ENCODE measurements around the gene TRPV6. TPM values are rescaled to one million over a fixed set of nuclear protein-coding genes. Genes with fewer than 3 reads are reported as not detected.
A peak's percentile ranks its signal among the peaks of the same experiment; 100 is the strongest.

TRPV6 gene
- total RNA-seq, 1 donor from 2014 or later = 0.27 TPM

- no peaks in the 10 kb centered on the region for H3K9me3 Mint-ChIP-seq (ENCODE audit: unreplicated experiment)
- peak overlapping the region; percentile 77 for H3K4me3 Mint-ChIP-seq (ENCODE audit: unreplicated experiment)
- no peak for DNase-seq
- no peak overlapping the region for H3K27ac Mint-ChIP-seq (ENCODE audit: unreplicated experiment)
- TF ChIP-seq, protein P1, sequence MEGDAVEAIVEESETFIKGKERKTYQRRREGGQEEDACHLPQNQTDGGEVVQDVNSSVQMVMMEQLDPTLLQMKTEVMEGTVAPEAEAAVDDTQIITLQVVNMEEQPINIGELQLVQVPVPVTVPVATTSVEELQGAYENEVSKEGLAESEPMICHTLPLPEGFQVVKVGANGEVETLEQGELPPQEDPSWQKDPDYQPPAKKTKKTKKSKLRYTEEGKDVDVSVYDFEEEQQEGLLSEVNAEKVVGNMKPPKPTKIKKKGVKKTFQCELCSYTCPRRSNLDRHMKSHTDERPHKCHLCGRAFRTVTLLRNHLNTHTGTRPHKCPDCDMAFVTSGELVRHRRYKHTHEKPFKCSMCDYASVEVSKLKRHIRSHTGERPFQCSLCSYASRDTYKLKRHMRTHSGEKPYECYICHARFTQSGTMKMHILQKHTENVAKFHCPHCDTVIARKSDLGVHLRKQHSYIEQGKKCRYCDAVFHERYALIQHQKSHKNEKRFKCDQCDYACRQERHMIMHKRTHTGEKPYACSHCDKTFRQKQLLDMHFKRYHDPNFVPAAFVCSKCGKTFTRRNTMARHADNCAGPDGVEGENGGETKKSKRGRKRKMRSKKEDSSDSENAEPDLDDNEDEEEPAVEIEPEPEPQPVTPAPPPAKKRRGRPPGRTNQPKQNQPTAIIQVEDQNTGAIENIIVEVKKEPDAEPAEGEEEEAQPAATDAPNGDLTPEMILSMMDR (IDR thresholded peaks at IDR 0.05; ENCODE audit: partially characterized antibody, unreplicated experiment) = no peak
- peaks cover 6% of the 10 kb centered on the region for H3K27me3 Mint-ChIP-seq (ENCODE audit: unreplicated experiment)
- H3K36me3 Mint-ChIP-seq (ENCODE audit: unreplicated experiment) = peaks cover 5% of the 10 kb centered on the region
- H3K4me1 Mint-ChIP-seq (ENCODE audit: low read depth, unreplicated experiment) = peaks cover 9% of the 10 kb centered on the region
These were observed 29.6 kb downstream of the TRPV6 start for GRCh38 chr7:142855756-142856564.

DNA sequence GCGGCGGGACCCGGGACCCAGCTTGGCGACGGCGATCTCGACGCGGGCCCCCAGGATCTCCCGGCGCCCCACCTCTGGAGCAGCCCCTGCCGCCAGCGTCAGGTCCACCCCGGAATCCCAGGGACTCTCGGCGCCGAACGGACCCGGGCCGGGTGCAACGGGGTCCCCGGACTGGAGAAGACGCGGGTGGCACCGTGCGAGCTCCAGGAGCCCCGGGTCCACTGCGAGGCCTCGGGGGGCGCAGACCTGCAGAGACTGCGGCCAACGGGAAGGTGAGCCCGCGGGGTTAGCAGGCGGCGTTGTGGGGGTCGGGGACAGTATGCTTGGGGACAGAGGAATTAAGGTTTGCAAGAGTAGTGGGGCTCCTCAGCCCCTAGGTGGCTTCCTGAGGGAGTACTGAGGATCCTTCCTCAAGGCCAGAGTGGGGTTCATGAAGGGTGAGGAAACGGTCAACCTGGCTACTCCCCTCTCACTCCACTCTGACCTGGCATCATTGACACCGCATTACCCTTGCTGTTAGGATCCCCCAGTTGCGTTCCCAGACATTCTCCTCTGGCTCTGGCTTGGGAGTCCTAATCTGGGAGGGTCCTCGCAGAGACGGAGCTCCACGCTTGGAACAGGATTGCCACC lies 30.3 kb downstream of the TRPV6 start:
- Mint-ChIP-seq H3K27ac (ENCODE audit: unreplicated experiment) (no peak overlapping the region), H3K4me3 (ENCODE audit: unreplicated experiment) (peak overlapping the region; percentile 77), H3K27me3 (ENCODE audit: unreplicated experiment) (peaks cover 6% of the 10 kb centered on the region), H3K36me3 (ENCODE audit: unreplicated experiment) (peaks cover 5% of the 10 kb centered on the region), H3K4me1 (ENCODE audit: low read depth, unreplicated experiment) (peaks cover 11% of the 10 kb centered on the region), H3K9me3 (ENCODE audit: unreplicated experiment) (no peaks in the 10 kb centered on the region)
- DNase-seq = no peak
- TF ChIP-seq, protein P1 (IDR thresholded peaks at IDR 0.05; ENCODE audit: partially characterized antibody, unreplicated experiment) = no peak

GRCh38 chr7:142854372-142855113 lies 31.0 kb downstream of the TRPV6 start, which contains the start of gene EPHB6:
Gene EPHB6, plus strand, starts transcription at chr7:142855076. Its CDS starts 8,152 bp downstream, at chr7:142863228.
- peak within 1 kb of the TSS; percentile 82 for H3K27ac Mint-ChIP-seq (ENCODE audit: unreplicated experiment)
- DNase-seq = peak; percentile 75
- H3K9me3 Mint-ChIP-seq (ENCODE audit: unreplicated experiment) = no peaks in the 10 kb centered on the region
- H3K4me1 Mint-ChIP-seq (ENCODE audit: low read depth, unreplicated experiment) = peaks cover 11% of the 10 kb centered on the region
- peaks cover 6% of the 10 kb centered on the region for H3K27me3 Mint-ChIP-seq (ENCODE audit: unreplicated experiment)
- peak within 1 kb of the TSS; percentile 95 for H3K4me3 Mint-ChIP-seq (ENCODE audit: unreplicated experiment)
- TF ChIP-seq, protein P1 (IDR thresholded peaks at IDR 0.05; ENCODE audit: partially characterized antibody, unreplicated experiment) = no peak
- H3K36me3 Mint-ChIP-seq (ENCODE audit: unreplicated experiment) = peaks cover 5% of the 10 kb centered on the region

DNA sequence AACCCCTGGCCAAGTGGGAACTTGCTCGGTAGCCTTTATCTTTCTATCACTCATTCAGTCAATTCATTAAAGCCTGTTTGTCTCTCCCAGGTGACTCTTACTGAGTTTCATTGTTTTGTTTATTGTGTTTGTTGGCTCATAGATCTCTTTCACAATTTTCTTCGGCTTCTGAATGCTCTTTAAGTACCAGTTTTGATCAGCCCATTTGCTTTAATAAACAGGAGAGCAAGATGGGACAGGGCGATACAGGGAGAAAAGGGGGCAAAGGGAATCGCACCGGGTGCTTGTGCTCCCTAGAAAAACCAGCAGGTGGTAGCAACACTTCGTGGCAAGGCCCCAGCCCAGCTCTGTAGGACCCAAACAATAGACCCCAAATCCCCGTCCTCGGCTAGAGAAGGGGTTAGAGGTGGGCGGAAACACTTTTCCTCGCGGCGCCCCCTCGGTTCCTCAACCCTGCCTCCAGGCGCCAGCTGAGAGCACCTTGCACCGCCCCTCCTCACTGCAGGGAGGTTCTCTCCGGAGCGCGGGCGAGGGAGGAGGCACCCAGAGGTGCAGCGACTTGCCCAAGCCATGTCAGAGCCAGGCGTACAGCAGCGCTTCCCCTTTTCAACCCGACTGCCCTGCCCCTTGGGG lies 31.7 kb downstream of the TRPV6 start:
- Mint-ChIP-seq H3K4me1 (ENCODE audit: low read depth, unreplicated experiment) (peaks cover 11% of the 10 kb centered on the region), H3K9me3 (ENCODE audit: unreplicated experiment) (no peaks in the 10 kb centered on the region), H3K4me3 (ENCODE audit: unreplicated experiment) (peak overlapping the region; percentile 95), H3K27me3 (ENCODE audit: unreplicated experiment) (peaks cover 6% of the 10 kb centered on the region), H3K36me3 (ENCODE audit: unreplicated experiment) (peaks cover 5% of the 10 kb centered on the region), H3K27ac (ENCODE audit: unreplicated experiment) (peak overlapping the region; percentile 82)
- TF ChIP-seq, protein P1 (IDR thresholded peaks at IDR 0.05; ENCODE audit: partially characterized antibody, unreplicated experiment) = peak; percentile 58
- peak; percentile 77 for DNase-seq
